Mammary epithelial cell (primary cell): ENCODE measurements around the gene MSLN.

Source experiments
- EZH2 ChIP-seq: IDR thresholded peaks from 2 replicates; pipeline ENCODE4 v1.6.1; 2012; ENCODE audit warnings: low read length, inconsistent platforms, borderline replicate concordance
- TF ChIP-seq, protein P1 (sequence below), 2 donors: IDR thresholded peaks in 1 of 2; conservative IDR thresholded peaks in 1 of 2; 2 replicates each; pipeline ENCODE4 v1.5.1; 2011 to 2012; ENCODE audit warnings: inconsistent platforms in 2 of 2, low read length in 2 of 2, mild to moderate bottlenecking in 2 of 2, control low read depth in 1 of 2, low read depth in 1 of 2; ENCODE audit not compliant: insufficient read depth in 1 of 2; ENCODE audit errors: extremely low read depth in 1 of 2

DNA sequence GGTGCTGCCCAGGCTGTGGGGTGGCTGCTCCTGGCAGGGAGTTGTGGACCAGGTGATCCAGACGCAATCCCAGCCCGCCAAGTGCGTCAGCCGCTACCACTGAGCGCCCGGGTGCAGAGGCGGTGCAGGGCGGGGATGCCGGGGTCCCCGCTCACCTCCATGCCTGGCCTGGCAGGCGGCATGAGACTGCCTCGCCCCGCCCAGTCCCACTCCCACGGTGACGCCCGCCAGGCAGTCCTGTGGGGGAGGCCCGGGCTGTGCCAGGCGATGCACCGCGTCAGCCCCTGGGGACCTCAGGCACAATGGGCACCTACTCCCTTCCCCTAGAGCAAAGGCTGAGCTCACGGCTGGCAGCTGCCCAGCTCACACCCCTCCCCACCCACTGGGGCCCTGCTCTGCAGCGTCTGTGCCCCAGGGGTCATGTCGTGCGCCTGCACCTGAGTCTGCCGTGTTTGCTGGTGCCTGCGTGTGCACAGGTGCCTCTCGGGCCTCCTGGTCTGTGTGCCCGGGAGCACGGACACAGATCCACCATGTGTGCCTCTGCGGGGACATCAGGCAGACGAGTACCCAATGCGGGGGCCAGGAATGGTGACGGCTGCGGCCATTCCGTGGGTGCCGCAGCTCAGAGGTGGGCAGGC is 22.4 kb downstream of the MSLN start:
- TF ChIP-seq, protein P1, sequence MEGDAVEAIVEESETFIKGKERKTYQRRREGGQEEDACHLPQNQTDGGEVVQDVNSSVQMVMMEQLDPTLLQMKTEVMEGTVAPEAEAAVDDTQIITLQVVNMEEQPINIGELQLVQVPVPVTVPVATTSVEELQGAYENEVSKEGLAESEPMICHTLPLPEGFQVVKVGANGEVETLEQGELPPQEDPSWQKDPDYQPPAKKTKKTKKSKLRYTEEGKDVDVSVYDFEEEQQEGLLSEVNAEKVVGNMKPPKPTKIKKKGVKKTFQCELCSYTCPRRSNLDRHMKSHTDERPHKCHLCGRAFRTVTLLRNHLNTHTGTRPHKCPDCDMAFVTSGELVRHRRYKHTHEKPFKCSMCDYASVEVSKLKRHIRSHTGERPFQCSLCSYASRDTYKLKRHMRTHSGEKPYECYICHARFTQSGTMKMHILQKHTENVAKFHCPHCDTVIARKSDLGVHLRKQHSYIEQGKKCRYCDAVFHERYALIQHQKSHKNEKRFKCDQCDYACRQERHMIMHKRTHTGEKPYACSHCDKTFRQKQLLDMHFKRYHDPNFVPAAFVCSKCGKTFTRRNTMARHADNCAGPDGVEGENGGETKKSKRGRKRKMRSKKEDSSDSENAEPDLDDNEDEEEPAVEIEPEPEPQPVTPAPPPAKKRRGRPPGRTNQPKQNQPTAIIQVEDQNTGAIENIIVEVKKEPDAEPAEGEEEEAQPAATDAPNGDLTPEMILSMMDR (conservative IDR thresholded peaks at IDR 0.05 in 1 of 2, IDR thresholded peaks at IDR 0.05 in 1 of 2; ENCODE audit: extremely low read depth in 1 of 2, insufficient read depth in 1 of 2, low read depth in 1 of 2, low read length in 2 of 2): no peak
- no peak for TF ChIP-seq EZH2
